Left ventricle myocardium inferior (tissue), 1 donor: ENCODE measurements around the gene WDCP. TPM values are rescaled to one million over a fixed set of nuclear protein-coding genes. Genes with fewer than 3 reads are reported as not detected.
"Not testable (repeated sequence)": the region's sequence is repeated elsewhere in the genome, so short reads cannot be mapped to it uniquely, and the experiment has no call there.

Experiments used
- DNase-seq: peaks from one replicate; pipeline ENCODE4 v3.0.0-alpha.2; 2020
- H3K27ac ChIP-seq: fragments of 200-600 bp; replicated peaks from 2 replicates; pipeline ENCODE4 v1.8.0; 2021
- H3K27me3 ChIP-seq: fragments of 200-600 bp; 2 replicates; pipeline ENCODE4 v1.8.0; 2021; ENCODE audit warnings: low read depth
- H3K36me3 ChIP-seq: fragments of 200-600 bp; 2 replicates; pipeline ENCODE4 v1.8.0; 2021
- H3K4me1 ChIP-seq: fragments of 200-600 bp; 2 replicates; pipeline ENCODE4 v1.8.0; 2021
- H3K4me3 ChIP-seq: fragments of 200-600 bp; 2 replicates; pipeline ENCODE4 v1.8.0; 2021; ENCODE audit warnings: mild to moderate bottlenecking, moderate library complexity
- H3K9me3 ChIP-seq: fragments of 200-600 bp; replicated peaks from 2 replicates; pipeline ENCODE4 v1.8.0; 2021
- CTCF ChIP-seq: fragments of 200-600 bp; IDR thresholded peaks from 2 replicates; pipeline ENCODE4 v1.8.0; 2021; ENCODE audit warnings: antibody characterized with exemption, mild to moderate bottlenecking, borderline replicate concordance
- intact Hi-C: fragments of 100-400 bp; cut with micrococcal nuclease; formaldehyde crosslinking; loops from one replicate; pipeline ENCODE4 v1.11.0; 2022
- total RNA-seq: library from RNA; stranded (reverse); fragmentation: NEBNext Ultra II Directional; extraction: Animal tissue kit (Norgen Biotek cat#: 25700); gene quantifications from one replicate; pipeline ENCODE4 v1.2.1, GENCODE V29; 2021
- donor health status: DM: no; HTN: yes; CAD: no; lungs with severe emphysema.

The WDCP gene
- total RNA-seq, 1 donor from 2014 or later = 8.6 TPM

GRCh38 chr2:24048769-24049484 lies 1.7 kb upstream of the WDCP start:
- Histone ChIP-seq H3K4me3 (peak overlapping the region; percentile 88), H3K9me3 (no peaks in the 10 kb centered on the region), H3K36me3 (no peaks in the 10 kb centered on the region), H3K27me3 (no peaks in the 10 kb centered on the region), H3K4me1 (peaks cover 43% of the 10 kb centered on the region), H3K27ac (peak overlapping the region; percentile 5)
- DNase-seq = no peak
- intact Hi-C loops = no loop called here
- no peak for TF ChIP-seq CTCF

GRCh38 chr2:24047703-24048033 lies 477 bp upstream of the WDCP start:
- Histone ChIP-seq H3K27ac (no peak overlapping the region), H3K27me3 (no peaks in the 10 kb centered on the region), H3K4me1 (peaks cover 43% of the 10 kb centered on the region), H3K9me3 (no peaks in the 10 kb centered on the region), H3K36me3 (no peaks in the 10 kb centered on the region), H3K4me3 (peak overlapping the region; percentile 82)
- DNase-seq = no peak
- intact Hi-C loops = no loop called here
- no peak for TF ChIP-seq CTCF

- peak overlapping the region; percentile 77 for H3K27ac ChIP-seq
- peaks cover 43% of the 10 kb centered on the region for H3K4me1 ChIP-seq
- no peaks in the 10 kb centered on the region for H3K27me3 ChIP-seq
- H3K9me3 ChIP-seq = no peaks in the 10 kb centered on the region
- intact Hi-C loops = no loop called here
- H3K36me3 ChIP-seq = no peaks in the 10 kb centered on the region
- peak overlapping the region; percentile 82 for H3K4me3 ChIP-seq
- no peak for TF ChIP-seq CTCF
- DNase-seq = no peak
Measured at GRCh38 chr2:24046599-24046929, 627 bp downstream of the WDCP start.

GRCh38 chr2:24045511-24046508 lies 1.4 kb downstream of the WDCP start:
- no peaks in the 10 kb centered on the region for H3K27me3 ChIP-seq
- H3K36me3 ChIP-seq = no peaks in the 10 kb centered on the region
- peaks cover 43% of the 10 kb centered on the region for H3K4me1 ChIP-seq
- no peak for DNase-seq
- intact Hi-C loops = no loop called here
- TF ChIP-seq CTCF = no peak
- H3K27ac ChIP-seq = no peak overlapping the region
- H3K9me3 ChIP-seq = no peaks in the 10 kb centered on the region
- peak overlapping the region; percentile 82 for H3K4me3 ChIP-seq

- DNase-seq, H3K9me3 ChIP-seq, intact Hi-C loops, H3K27me3 ChIP-seq, H3K4me3 ChIP-seq, H3K27ac ChIP-seq: not testable (repeated sequence)
- Histone ChIP-seq H3K4me1 (peaks cover 19% of the 10 kb centered on the region), H3K36me3 (peaks cover 14% of the 10 kb centered on the region)
Measured at GRCh38 chr2:24043133-24043532, 4.1 kb downstream of the WDCP start.

GRCh38 chr2:24040511-24040910 lies 6.7 kb downstream of the WDCP start:
- intact Hi-C loops = no loop called here
- H3K27ac ChIP-seq = no peak overlapping the region
- no peak for DNase-seq
- TF ChIP-seq CTCF = no peak
- H3K9me3 ChIP-seq = no peaks in the 10 kb centered on the region
- no peak overlapping the region for H3K4me3 ChIP-seq
- no peaks in the 10 kb centered on the region for H3K27me3 ChIP-seq
- peaks cover 30% of the 10 kb centered on the region for H3K36me3 ChIP-seq
- no peaks in the 10 kb centered on the region for H3K4me1 ChIP-seq
